Lower leg skin (tissue), 3 donors: ENCODE results near the gene VWDE.

Experiments used
- CTCF ChIP-seq, 3 donors: fragments of 450-650 bp; IDR thresholded peaks; one replicate each; pipeline ENCODE4 v1.5.1; 2016; ENCODE audit warnings: antibody characterized with exemption in 3 of 3, mild to moderate bottlenecking in 3 of 3, moderate library complexity in 2 of 3
- POLR2A ChIP-seq, 2 donors: fragments of 450-650 bp; IDR thresholded peaks; one replicate each; pipeline ENCODE4 v1.6.1; 2016 to 2017; ENCODE audit warnings: antibody characterized with exemption in 2 of 2, mild to moderate bottlenecking in 1 of 2, moderate library complexity in 1 of 2

GRCh38 chr7:12369756-12370155 is 33.9 kb downstream of the VWDE start:
- TF ChIP-seq CTCF (IDR thresholded peaks at IDR 0.05): no peak
- TF ChIP-seq POLR2A (IDR thresholded peaks at IDR 0.05): no peak
